ENCODE results near the gene TSC22D3.

DNA sequence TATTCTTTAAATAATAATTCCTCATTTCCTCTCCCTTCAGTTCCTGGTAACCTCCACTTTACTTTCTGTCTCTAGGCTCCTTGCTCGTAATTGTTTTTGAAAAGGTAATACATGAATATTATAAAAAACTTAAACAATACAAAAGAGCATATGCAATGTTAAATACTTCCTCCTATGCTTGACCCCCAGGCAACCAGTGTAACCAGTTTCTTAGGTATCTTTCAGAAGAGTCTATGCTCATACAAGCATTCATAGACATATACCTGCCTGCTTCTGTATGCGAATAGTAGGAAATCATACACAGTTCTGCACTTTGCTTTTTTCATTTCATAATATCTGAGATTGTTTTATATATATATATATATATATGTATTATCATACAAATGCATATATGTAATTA, 47.5 kb upstream of the TSC22D3 start:
- TF ChIP-seq, protein P1, sequence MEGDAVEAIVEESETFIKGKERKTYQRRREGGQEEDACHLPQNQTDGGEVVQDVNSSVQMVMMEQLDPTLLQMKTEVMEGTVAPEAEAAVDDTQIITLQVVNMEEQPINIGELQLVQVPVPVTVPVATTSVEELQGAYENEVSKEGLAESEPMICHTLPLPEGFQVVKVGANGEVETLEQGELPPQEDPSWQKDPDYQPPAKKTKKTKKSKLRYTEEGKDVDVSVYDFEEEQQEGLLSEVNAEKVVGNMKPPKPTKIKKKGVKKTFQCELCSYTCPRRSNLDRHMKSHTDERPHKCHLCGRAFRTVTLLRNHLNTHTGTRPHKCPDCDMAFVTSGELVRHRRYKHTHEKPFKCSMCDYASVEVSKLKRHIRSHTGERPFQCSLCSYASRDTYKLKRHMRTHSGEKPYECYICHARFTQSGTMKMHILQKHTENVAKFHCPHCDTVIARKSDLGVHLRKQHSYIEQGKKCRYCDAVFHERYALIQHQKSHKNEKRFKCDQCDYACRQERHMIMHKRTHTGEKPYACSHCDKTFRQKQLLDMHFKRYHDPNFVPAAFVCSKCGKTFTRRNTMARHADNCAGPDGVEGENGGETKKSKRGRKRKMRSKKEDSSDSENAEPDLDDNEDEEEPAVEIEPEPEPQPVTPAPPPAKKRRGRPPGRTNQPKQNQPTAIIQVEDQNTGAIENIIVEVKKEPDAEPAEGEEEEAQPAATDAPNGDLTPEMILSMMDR (IDR thresholded peaks at IDR 0.05) = no peak
- no peak for TF ChIP-seq ZFX (IDR thresholded peaks at IDR 0.05; ENCODE audit: borderline replicate concordance)
